A549 treated with CpdA at 1 μM for 4 hours (cell line): ENCODE results near the gene ODAD4. TPM values are rescaled to one million over a fixed set of nuclear protein-coding genes. Genes with fewer than 3 reads are reported as not detected.

ENCODE experiments used
- total RNA-seq: library from RNA; stranded (reverse); fragments of 200-300 nt; extraction: Qiagen RNA extraction; gene quantifications from 5 replicates; pipeline ENCODE4 v1.2.3, GENCODE V29; 2022; ENCODE audit warnings: low read depth

ODAD4 gene, protein sequence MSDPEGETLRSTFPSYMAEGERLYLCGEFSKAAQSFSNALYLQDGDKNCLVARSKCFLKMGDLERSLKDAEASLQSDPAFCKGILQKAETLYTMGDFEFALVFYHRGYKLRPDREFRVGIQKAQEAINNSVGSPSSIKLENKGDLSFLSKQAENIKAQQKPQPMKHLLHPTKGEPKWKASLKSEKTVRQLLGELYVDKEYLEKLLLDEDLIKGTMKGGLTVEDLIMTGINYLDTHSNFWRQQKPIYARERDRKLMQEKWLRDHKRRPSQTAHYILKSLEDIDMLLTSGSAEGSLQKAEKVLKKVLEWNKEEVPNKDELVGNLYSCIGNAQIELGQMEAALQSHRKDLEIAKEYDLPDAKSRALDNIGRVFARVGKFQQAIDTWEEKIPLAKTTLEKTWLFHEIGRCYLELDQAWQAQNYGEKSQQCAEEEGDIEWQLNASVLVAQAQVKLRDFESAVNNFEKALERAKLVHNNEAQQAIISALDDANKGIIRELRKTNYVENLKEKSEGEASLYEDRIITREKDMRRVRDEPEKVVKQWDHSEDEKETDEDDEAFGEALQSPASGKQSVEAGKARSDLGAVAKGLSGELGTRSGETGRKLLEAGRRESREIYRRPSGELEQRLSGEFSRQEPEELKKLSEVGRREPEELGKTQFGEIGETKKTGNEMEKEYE
- 1.1 to 2.4 TPM (median 1.7 TPM) in 5 replicates for total RNA-seq

DNA sequence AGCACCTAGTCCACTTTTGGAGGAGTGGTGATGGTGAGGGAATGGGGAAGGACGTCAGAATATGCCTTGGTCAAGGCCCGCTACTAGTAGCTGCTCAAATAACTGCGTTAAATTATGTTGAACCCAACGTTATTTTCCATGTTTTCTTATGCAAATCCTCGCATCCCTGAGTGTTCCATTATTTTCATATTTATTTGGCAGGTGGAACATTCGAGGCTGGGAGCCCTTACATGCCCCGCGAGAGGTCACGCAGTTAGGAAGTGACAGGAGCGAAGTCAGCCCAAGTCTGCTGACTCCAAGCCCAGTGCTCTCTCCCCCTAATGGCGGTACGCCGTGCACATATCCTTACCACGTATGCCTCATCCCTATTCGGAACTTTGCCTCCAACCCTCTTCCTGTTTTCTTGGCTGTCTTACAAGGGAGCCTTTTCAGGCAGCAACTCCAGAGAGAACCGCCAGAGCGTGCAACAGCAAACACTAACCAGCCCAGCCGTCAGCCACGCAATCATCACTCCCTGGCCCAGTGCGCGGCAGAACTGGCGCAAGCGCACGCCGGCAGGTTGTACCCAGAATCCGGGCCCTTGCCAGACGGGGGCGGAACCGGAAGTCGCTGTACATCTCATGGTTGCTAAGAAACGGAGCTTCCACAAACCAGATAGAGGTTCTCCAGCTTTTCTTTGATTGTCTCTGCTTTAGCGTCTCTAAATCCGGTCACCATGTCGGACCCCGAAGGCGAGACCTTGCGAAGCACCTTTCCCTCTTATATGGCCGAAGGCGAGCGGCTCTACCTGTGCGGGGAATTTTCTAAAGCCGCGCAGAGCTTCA is at the start of gene ODAD4:
Gene ODAD4, plus strand, starts transcription at position 609 of the 824 bp plus-strand sequence. Its CDS starts 107 bp downstream, at position 716.

DNA sequence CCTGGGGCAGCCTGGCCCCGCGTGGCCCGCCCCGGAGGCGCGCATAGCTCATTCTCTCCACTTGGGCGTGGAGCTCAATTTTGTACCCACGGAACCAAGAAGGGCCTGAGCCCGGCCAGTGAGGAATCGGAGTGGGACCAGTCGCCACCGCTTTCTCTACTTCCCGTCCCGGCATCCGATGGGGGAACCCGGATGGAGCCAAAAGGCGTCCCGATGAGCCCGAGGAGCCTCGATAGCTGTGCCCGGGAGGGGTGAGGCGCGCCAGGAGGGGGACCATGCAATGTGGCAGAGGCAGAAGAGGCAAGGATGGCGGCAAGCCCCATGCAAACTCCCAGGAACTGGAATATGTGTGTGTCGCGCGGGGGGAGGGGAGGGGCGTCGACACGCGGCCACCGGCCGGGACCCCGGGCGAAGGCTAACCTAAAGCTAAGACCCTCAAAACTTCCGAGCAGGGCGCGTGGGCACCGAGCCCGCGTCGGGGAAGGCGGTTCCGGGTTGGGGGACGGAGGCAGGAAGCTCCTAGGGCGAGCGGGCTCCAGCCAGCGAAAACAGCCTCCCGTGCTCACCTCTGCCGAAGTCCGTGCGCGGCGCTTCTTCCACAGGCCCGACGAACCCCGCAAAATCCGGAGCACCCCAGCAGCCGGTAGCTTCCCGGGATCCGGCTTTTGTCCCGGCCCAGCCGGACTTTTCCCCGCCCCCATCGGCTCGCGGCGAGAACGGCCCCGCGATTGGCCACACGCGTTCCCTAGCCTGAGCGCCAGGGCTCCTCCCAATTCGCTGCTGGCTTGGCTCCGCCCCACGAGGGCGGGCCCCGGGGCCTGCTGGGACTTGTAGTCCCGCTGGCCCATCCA is 11.9 kb upstream of the ODAD4 start, which contains the start of gene ACLY:
Gene ACLY, minus strand, starts transcription at position 638 of the 851 bp plus-strand sequence. CDS start 5,078 bp downstream, outside the sequence.

DNA sequence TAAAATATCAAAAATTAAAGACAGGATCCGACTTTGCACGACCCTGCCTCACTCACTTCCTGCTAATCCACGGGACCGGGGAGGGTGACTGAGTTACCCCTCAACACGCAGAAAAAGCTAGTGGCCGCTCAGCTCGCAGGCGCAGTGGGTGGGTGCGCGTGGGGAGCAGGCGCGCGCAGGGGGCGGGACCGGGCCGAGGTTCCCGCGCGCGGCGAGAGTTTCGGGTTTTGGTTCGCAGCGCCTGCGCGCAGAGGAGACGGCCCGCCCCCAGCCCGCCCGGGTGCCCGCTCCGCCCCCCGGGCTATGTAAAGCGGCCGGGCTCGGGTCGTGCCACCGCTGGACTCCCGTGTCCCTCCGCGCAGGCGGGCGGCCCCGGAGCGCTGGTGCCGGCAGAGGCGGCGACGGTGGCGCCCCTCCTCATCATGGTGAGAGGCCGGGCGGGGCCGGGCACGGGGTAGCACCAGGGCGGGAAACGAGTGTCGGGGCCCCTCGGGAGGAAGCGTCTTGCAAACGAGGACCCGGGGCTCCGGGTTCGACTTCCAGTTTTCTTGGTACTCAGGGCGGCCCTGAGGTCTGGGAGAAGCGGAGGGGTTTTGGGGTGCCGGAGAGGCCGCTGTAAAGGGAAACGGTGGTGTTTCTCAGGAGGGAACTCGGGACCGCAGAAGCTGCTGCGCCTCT is 36.2 kb downstream of the ODAD4 start, which contains the start of gene CNP:
Gene CNP, plus strand, starts transcription at position 333 of the 678 bp plus-strand sequence. Its CDS starts 90 bp downstream, at position 423.

Other genes starting within 250 kb of the ODAD4 start
- 1,218 to 1,665 TPM (median 1,423 TPM) in 5 replicates for gene EIF1, start 241.7 kb upstream of the ODAD4 start, total RNA-seq
- gene GAST, start 218.3 kb upstream of the ODAD4 start, total RNA-seq: 0.14 TPM in 1 of 5 replicates, not detected in the others
- gene HAP1, start 196.0 kb upstream of the ODAD4 start, total RNA-seq: 1.2 to 1.9 TPM (median 1.7 TPM) in 5 replicates
- 84.4 to 128 TPM (median 119 TPM) in 5 replicates for gene JUP, start 143.9 kb upstream of the ODAD4 start, total RNA-seq
- 28.2 to 40.1 TPM (median 37.2 TPM) in 5 replicates for gene P3H4, start 118.7 kb upstream of the ODAD4 start, total RNA-seq
- 94.4 to 120 TPM (median 107 TPM) in 5 replicates for gene FKBP10, start 117.6 kb upstream of the ODAD4 start, total RNA-seq
- gene NT5C3B, start 94.4 kb upstream of the ODAD4 start, total RNA-seq: 100 to 115 TPM (median 113 TPM) in 5 replicates
- gene KLHL10, start 92.8 kb upstream of the ODAD4 start, total RNA-seq: 0.03 TPM in 1 of 5 replicates, not detected in the others
- gene KLHL11, start 65.2 kb upstream of the ODAD4 start, total RNA-seq: 2.2 to 4.6 TPM (median 2.8 TPM) in 5 replicates
- 261 to 324 TPM (median 311 TPM) in 5 replicates for gene ACLY, start 11.7 kb upstream of the ODAD4 start, total RNA-seq
- 57.9 to 75.9 TPM (median 71.3 TPM) in 5 replicates for gene CNP, start 36.2 kb downstream of the ODAD4 start, total RNA-seq
- 123 to 137 TPM (median 126 TPM) in 5 replicates for gene DNAJC7, start 86.8 kb downstream of the ODAD4 start, total RNA-seq
- 45.2 to 51.0 TPM (median 46.7 TPM) in 5 replicates for gene NKIRAS2, start 89.5 kb downstream of the ODAD4 start, total RNA-seq
- gene C17orf113, start 120.0 kb downstream of the ODAD4 start, total RNA-seq: 0.40 to 0.81 TPM (median 0.62 TPM) in 5 replicates
- gene ZNF385C, start 167.9 kb downstream of the ODAD4 start, total RNA-seq: 0.13 to 0.27 TPM (median 0.19 TPM) in 4 of 5 replicates, not detected in the other
- gene DHX58, start 182.1 kb downstream of the ODAD4 start, total RNA-seq: 0.12 to 0.50 TPM (median 0.44 TPM) in 5 replicates
- 39.6 to 57.8 TPM (median 55.5 TPM) in 5 replicates for gene KAT2A, start 190.8 kb downstream of the ODAD4 start, total RNA-seq
- not detected in 5 replicates for gene HSPB9, start 192.2 kb downstream of the ODAD4 start, total RNA-seq
- 230 to 266 TPM (median 264 TPM) in 5 replicates for gene RAB5C, start 224.4 kb downstream of the ODAD4 start, total RNA-seq